B cell (primary cell): ENCODE measurements around the gene NRP1. TPM values are rescaled to one million over a fixed set of nuclear protein-coding genes. Genes with fewer than 3 reads are reported as not detected.

Source experiments
- ATAC-seq: fragments of 200-7000 bp; cut with Tn5 transposase; one replicate; pipeline ENCODE4 v1.10.0; 2021; ENCODE audit warnings: low read depth, mild to moderate bottlenecking, moderate number of reproducible peaks, moderate library complexity
- CTCF ChIA-PET: fragments of 350-600 bp; sonication (Branson Sonifier 250); formaldehyde crosslinking; loops from one replicate; lab custom pipeline; 2021; ENCODE audit warnings: antibody characterized with exemption, inconsistent platforms; lab: Charles Lee
- POLR2A ChIA-PET: fragments of 350-600 bp; sonication (Branson Sonifier 250); formaldehyde crosslinking; loops from one replicate; lab custom pipeline; 2021; ENCODE audit warnings: antibody characterized with exemption; lab: Charles Lee
- DNase-seq: peaks from one replicate; pipeline ENCODE4 v3.0.0; 2013
- H2AFZ ChIP-seq: 2 replicates; pipeline ENCODE4 v1.6.1; 2012; ENCODE audit warnings: mild to moderate bottlenecking, low read depth, low read length; ENCODE audit not compliant: insufficient read depth, poor library complexity, severe bottlenecking
- H3K27ac ChIP-seq, 2 donors: 1 replicate in 1 of 2; 2 replicates in 1 of 2; pipeline ENCODE4 v1.5.1; 2012 to 2013; ENCODE audit warnings: low read length in 2 of 2, mild to moderate bottlenecking in 2 of 2, moderate library complexity in 1 of 2
- H3K27me3 ChIP-seq, 4 experiments: fragments of 200-600 bp in 1 of 4; sonication (generic) in 1 of 4; replicated peaks in 1 of 4; 1 replicate in 2 of 4; 2 replicates in 2 of 4; pipeline versions ENCODE4 v1.6.1 to v1.7.0; 2013 to 2016; ENCODE audit warnings: low read length in 3 of 4, mild to moderate bottlenecking in 2 of 4, mixed read lengths in 1 of 4, moderate library complexity in 1 of 4; ENCODE audit not compliant: insufficient read depth in 4 of 4, control insufficient read depth in 3 of 4; ENCODE audit errors: control extremely low read depth in 1 of 4
- H3K36me3 ChIP-seq, 2 experiments: replicated peaks in 1 of 2; 1 replicate in 1 of 2; 2 replicates in 1 of 2; pipeline versions ENCODE4 v1.6.1 to v1.7.1; 2013; ENCODE audit warnings: low read length in 1 of 2; ENCODE audit not compliant: insufficient read depth in 2 of 2, control insufficient read depth in 1 of 2; ENCODE audit errors: control extremely low read depth in 1 of 2, extremely low read depth in 1 of 2
- H3K4me1 ChIP-seq, 2 donors: fragments of 200-600 bp in 1 of 2; sonication (generic) in 1 of 2; 1 replicate in 1 of 2; 2 replicates in 1 of 2; pipeline versions ENCODE4 v1.5.1 to v1.6.1; 2013 to 2017; ENCODE audit warnings: low read length in 2 of 2; ENCODE audit not compliant: control insufficient read depth in 2 of 2, insufficient read depth in 2 of 2
- H3K4me2 ChIP-seq: replicated peaks from 2 replicates; pipeline ENCODE3; 2012; ENCODE audit warnings: mild to moderate bottlenecking, low read depth, low read length; ENCODE audit not compliant: poor library complexity, severe bottlenecking
- H3K4me3 ChIP-seq, 5 experiments: fragments of 200-600 bp in 1 of 5; sonication (generic) in 1 of 5; 1 replicate in 3 of 5; 2 replicates in 2 of 5; pipeline versions ENCODE4 v1.5.1 to v1.7.0; 2011 to 2016; ENCODE audit warnings: low read length in 4 of 5, mild to moderate bottlenecking in 4 of 5, low read depth in 2 of 5, control low read depth in 1 of 5, moderate library complexity in 1 of 5; ENCODE audit not compliant: insufficient read depth in 1 of 5; ENCODE audit errors: control extremely low read depth in 1 of 5, extremely low read depth in 1 of 5
- H3K79me2 ChIP-seq: fragments of 200-600 bp; sonication (generic); one replicate; pipeline ENCODE4 v1.6.0; 2016; ENCODE audit warnings: low read length; ENCODE audit not compliant: control insufficient read depth, insufficient read depth
- H3K9ac ChIP-seq: fragments of 200-600 bp; sonication (generic); 2 replicates; pipeline ENCODE4 v1.6.1; 2017; ENCODE audit warnings: mild to moderate bottlenecking, low read length, moderate library complexity
- H3K9me3 ChIP-seq, 3 donors: one replicate each; pipeline versions ENCODE4 v1.6.1 to v1.7.1; 2013; ENCODE audit warnings: low read length in 2 of 3; ENCODE audit not compliant: control insufficient read depth in 2 of 3, insufficient read depth in 1 of 3; ENCODE audit errors: control extremely low read depth in 1 of 3
- H4K20me1 ChIP-seq: 2 replicates; pipeline ENCODE4 v1.6.0; 2012; ENCODE audit warnings: mild to moderate bottlenecking, low read length; ENCODE audit not compliant: insufficient read depth, control insufficient read depth, poor library complexity, severe bottlenecking
- H3K27ac Mint-ChIP-seq: one replicate; pipeline ENCODE4 v1.8.0; 2021; ENCODE audit warnings: mixed read lengths
- H3K27me3 Mint-ChIP-seq: one replicate; pipeline ENCODE4 v1.8.0; 2021; ENCODE audit warnings: mixed read lengths
- H3K4me1 Mint-ChIP-seq: one replicate; pipeline ENCODE4 v1.8.0; 2021; ENCODE audit warnings: mixed read lengths
- H3K4me3 Mint-ChIP-seq: one replicate; pipeline ENCODE4 v1.8.0; 2021; ENCODE audit warnings: mixed read lengths
- H3K9me3 Mint-ChIP-seq: one replicate; pipeline ENCODE4 v1.8.0; 2022; ENCODE audit warnings: mixed read lengths; ENCODE audit not compliant: insufficient read depth
- EZH2 ChIP-seq: IDR thresholded peaks from 2 replicates; pipeline ENCODE4 v1.6.1; 2012; ENCODE audit warnings: borderline replicate concordance, low read depth, mild to moderate bottlenecking, moderate library complexity, low read length; ENCODE audit not compliant: insufficient read depth, poor library complexity, severe bottlenecking
- WGBS: methylation state at CpG from one replicate; pipeline ENCODE4 v1.1.5; 2013; ENCODE audit warnings: missing lambda C conversion rate; ENCODE audit not compliant: insufficient coverage; 5-methylcytosine and 5-hydroxymethylcytosine counted together
- intact Hi-C: fragments of 100-400 bp; cut with micrococcal nuclease; formaldehyde crosslinking; loops from one replicate; pipeline ENCODE4 v1.10.0; 2022
- polyA plus RNA-seq: library from polyadenylated mRNA; depleted of rRNA; stranded (reverse); fragments of >200 nt; gene quantifications from 2 replicates; pipeline ENCODE4 v1.2.3, GENCODE V29; 2012
- total RNA-seq, 2 donors: library from RNA; stranded (reverse); fragments of 120-200 nt in 1 of 2; gene quantifications; 1 replicate in 1 of 2; 2 replicates in 1 of 2; pipeline versions ENCODE4 v1.2.3 to v1.2.4, GENCODE V29; 2013 to 2022
- TF ChIP-seq, protein P1 (sequence below): fragments of 200-600 bp; IDR thresholded peaks from one replicate; pipeline ENCODE4 v1.8.0; 2022; ENCODE audit warnings: antibody characterized with exemption, mild to moderate bottlenecking

NRP1 gene
- total and polyA plus RNA-seq, 2 donors (not counting 1 experiment from before 2014, with no cell fraction given) = 0.34 TPM; not detected in 1

DNA sequence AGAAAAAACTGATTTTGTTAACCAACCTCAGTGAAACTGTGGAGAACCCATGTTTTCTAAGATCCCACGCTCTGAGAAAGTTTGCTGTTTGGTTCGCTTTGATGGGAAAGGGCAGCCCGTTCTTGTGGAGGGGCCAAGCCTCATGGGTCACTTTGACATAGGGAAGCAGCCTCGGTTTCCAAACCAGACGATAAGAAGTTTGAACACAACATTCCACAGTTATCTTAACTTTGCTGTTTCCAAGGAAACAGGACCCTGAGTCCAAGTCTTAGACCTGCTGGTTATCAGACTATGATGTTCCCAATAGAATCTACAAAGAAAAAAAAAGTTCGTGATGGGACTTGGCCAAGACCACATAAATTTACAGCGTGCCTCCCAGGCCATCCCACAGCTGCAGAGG lies 182.3 kb downstream of the NRP1 start:
- TF ChIP-seq, protein P1, sequence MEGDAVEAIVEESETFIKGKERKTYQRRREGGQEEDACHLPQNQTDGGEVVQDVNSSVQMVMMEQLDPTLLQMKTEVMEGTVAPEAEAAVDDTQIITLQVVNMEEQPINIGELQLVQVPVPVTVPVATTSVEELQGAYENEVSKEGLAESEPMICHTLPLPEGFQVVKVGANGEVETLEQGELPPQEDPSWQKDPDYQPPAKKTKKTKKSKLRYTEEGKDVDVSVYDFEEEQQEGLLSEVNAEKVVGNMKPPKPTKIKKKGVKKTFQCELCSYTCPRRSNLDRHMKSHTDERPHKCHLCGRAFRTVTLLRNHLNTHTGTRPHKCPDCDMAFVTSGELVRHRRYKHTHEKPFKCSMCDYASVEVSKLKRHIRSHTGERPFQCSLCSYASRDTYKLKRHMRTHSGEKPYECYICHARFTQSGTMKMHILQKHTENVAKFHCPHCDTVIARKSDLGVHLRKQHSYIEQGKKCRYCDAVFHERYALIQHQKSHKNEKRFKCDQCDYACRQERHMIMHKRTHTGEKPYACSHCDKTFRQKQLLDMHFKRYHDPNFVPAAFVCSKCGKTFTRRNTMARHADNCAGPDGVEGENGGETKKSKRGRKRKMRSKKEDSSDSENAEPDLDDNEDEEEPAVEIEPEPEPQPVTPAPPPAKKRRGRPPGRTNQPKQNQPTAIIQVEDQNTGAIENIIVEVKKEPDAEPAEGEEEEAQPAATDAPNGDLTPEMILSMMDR = no peak
- no peak for TF ChIP-seq EZH2
- Histone ChIP-seq H3K9me3 (peaks cover 0 to 5% (median 1%) of the 10 kb centered on the region in 3 donors), H3K36me3 (no peaks in the 10 kb centered on the region), H3K9ac (no peak overlapping the region), H3K27me3 (no peaks in the 10 kb centered on the region), H4K20me1 (no peaks in the 10 kb centered on the region), H2AFZ (no peak overlapping the region), H3K79me2 (no peaks in the 10 kb centered on the region), H3K4me1 (peaks cover 19 to 52% of the 10 kb centered on the region in 2 donors), H3K4me3 (no peak overlapping the region), H3K27ac (peak overlapping the region in 1 of 2 donors; percentile 68), H3K4me2 (no peak overlapping the region)
- CTCF ChIA-PET = interaction anchor here (1.1 to 4.3 kb wide), 2 partner anchors 142 to 356 kb away, joined by 3 to 43 read pairs; no protein-coding TSS in a partner anchor
- DNase-seq (no peak), ATAC-seq (no peak)
- peak overlapping the region; percentile 60 for H3K27ac Mint-ChIP-seq
- 95% methylated on average over 7 of the region's 7 CpGs for WGBS
- peaks cover 38% of the 10 kb centered on the region for H3K4me1 Mint-ChIP-seq
- intact Hi-C loops = loop anchor here (5.0 to 10.0 kb wide), 3 partner anchors 35 to 217 kb away; no protein-coding TSS in a partner anchor
- H3K27me3 Mint-ChIP-seq = no peaks in the 10 kb centered on the region
- no peak overlapping the region for H3K4me3 Mint-ChIP-seq
- POLR2A ChIA-PET = no interaction called here
- peaks cover 3% of the 10 kb centered on the region for H3K9me3 Mint-ChIP-seq

DNA sequence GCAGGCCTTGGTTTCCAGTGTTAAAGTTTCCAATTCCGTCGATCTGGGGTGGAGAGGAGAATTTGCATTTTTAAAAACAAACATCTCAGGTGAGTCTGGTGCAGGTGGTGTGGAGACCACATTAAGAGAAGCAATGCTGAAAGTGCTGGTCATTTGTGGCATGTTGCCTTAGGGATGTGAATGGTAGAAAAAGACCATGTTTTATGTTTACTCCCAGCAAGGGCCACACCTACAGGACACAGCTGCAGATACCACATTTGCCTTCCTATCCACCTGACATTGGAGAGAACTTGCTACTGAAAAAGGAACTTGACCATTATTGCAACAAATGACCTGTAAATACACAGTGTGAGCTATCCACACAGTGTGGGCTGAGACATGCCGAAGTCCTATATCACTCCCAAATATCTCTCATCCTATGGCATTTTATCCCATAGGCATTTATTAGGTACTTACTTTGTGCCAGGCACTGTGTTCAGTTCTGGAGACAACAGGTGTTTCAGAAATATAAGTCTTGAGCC lies 183.1 kb downstream of the NRP1 start:
- TF ChIP-seq, protein P1 = no peak
- TF ChIP-seq EZH2 = no peak
- Histone ChIP-seq H3K4me1 (peaks cover 19 to 52% of the 10 kb centered on the region in 2 donors), H3K9ac (no peak overlapping the region), H3K4me2 (no peak overlapping the region), H4K20me1 (no peaks in the 10 kb centered on the region), H3K36me3 (no peaks in the 10 kb centered on the region), H3K27me3 (no peaks in the 10 kb centered on the region), H3K27ac (peak overlapping the region; percentile 68 to 75), H3K79me2 (no peaks in the 10 kb centered on the region), H2AFZ (no peak overlapping the region), H3K4me3 (no peak overlapping the region), H3K9me3 (peaks cover 0 to 5% (median 1%) of the 10 kb centered on the region in 3 donors)
- peak; percentile 37 for DNase-seq
- peaks cover 38% of the 10 kb centered on the region for H3K4me1 Mint-ChIP-seq
- H3K27me3 Mint-ChIP-seq = no peaks in the 10 kb centered on the region
- CTCF ChIA-PET = interaction anchor here (1.1 kb wide), 1 partner anchor 355 kb away, joined by 3 read pairs; no protein-coding TSS in a partner anchor
- peak overlapping the region; percentile 70 for H3K27ac Mint-ChIP-seq
- intact Hi-C loops = loop anchor here (5.0 to 10.0 kb wide), 3 partner anchors 34 to 217 kb away; no protein-coding TSS in a partner anchor
- H3K9me3 Mint-ChIP-seq = peaks cover 3% of the 10 kb centered on the region
- POLR2A ChIA-PET = interaction anchor here (0.8 kb wide), 1 partner anchor 139 kb away, joined by 3 read pairs; no protein-coding TSS in a partner anchor
- 67% methylated on average over 1 of the region's 3 CpGs for WGBS
- H3K4me3 Mint-ChIP-seq = peak overlapping the region; percentile 23
- ATAC-seq = peak; percentile 57
